HEK293 (cell line): ENCODE results near the gene TNFRSF4.
A peak's percentile ranks its signal among the peaks of the same experiment; 100 is the strongest.

Experiments
- BCL11A ChIP-seq: fragments of 450-650 bp; formaldehyde crosslinking; IDR thresholded peaks from 2 replicates; pipeline ENCODE4 v1.5.1; 2016; ENCODE audit warnings: low read depth, missing biosample characterization, missing genetic modification characterization
- ZBTB1 ChIP-seq: fragments of 450-650 bp; formaldehyde crosslinking; IDR thresholded peaks from 2 replicates; pipeline ENCODE4 v1.5.1; 2016; ENCODE audit warnings: missing biosample characterization, missing genetic modification characterization
- ZFP41 ChIP-seq: fragments of 450-650 bp; formaldehyde crosslinking; IDR thresholded peaks from 2 replicates; pipeline ENCODE4 v1.5.1; 2016; ENCODE audit warnings: missing biosample characterization, missing genetic modification characterization, borderline replicate concordance
- ZNF140 ChIP-seq: fragments of 450-650 bp; formaldehyde crosslinking; IDR thresholded peaks from 2 replicates; pipeline ENCODE4 v1.5.1; 2016; ENCODE audit warnings: missing biosample characterization, missing genetic modification characterization
- ZNF785 ChIP-seq: fragments of 450-650 bp; formaldehyde crosslinking; IDR thresholded peaks from 2 replicates; pipeline ENCODE4 v1.5.1; 2016; ENCODE audit warnings: missing biosample characterization, missing genetic modification characterization
- TF ChIP-seq, protein P1 (sequence below): fragments of 450-650 bp; IDR thresholded peaks from 2 replicates; pipeline ENCODE4 v1.5.1; 2018; ENCODE audit warnings: missing biosample characterization, missing genetic modification characterization
- TF ChIP-seq, protein P2 (sequence below): fragments of 450-650 bp; formaldehyde crosslinking; IDR thresholded peaks from 2 replicates; pipeline ENCODE4 v1.5.1; 2016; ENCODE audit warnings: missing biosample characterization, missing genetic modification characterization

DNA sequence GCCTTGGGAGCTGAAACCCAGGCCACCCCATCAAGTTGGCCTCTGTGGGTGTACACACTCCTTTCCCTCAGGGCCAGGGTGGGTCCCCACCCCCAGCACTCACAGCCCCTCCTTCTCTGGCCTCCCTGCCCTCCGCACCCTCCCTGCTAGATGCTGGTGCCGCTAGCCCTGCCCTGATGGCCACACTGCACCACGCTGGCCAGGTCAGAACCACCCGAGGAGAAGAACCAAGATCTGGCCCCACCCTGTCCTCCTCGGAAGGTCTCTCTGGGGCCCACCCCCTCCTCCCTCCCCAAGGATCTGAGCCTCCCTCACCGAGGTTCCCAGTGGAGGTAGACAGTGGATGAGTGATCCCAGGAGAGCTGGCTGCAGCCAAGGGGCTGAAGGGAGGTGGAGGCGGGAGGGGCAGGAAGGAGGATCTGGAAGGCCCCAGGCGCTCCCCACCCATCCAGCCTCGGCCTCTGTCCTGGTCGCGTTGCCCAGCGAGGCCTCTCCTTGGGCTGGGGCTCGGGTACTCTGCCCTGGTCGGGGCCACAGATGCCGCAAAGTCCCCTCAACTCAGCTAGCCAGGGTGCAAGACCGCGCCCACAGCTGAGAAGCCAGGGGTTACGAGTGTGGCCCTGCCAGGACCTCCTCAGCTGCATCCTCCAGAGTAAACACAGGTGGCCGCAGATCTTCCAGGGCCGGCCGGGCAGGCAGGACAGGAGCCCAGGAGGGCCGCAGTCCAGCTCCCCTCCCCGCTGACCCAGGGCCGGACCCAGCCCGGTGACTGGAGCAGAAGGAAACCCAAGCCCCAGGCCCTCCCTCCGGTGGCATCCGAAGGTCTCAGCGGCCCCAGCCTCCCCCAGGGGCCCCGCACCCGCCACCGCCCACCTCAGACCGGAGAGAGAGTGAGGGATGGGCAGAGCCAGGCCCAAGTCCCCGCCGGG lies 23.3 kb upstream of the TNFRSF4 start:
- no peak for TF ChIP-seq ZNF785 (tag by site-specific recombination)
- TF ChIP-seq ZNF140 (tag by site-specific recombination), result no peak
- TF ChIP-seq BCL11A (tag by site-specific recombination), result 0 out of 2 replicates have a peak, but pooled peaks have one; percentile 9
- TF ChIP-seq, protein P1, sequence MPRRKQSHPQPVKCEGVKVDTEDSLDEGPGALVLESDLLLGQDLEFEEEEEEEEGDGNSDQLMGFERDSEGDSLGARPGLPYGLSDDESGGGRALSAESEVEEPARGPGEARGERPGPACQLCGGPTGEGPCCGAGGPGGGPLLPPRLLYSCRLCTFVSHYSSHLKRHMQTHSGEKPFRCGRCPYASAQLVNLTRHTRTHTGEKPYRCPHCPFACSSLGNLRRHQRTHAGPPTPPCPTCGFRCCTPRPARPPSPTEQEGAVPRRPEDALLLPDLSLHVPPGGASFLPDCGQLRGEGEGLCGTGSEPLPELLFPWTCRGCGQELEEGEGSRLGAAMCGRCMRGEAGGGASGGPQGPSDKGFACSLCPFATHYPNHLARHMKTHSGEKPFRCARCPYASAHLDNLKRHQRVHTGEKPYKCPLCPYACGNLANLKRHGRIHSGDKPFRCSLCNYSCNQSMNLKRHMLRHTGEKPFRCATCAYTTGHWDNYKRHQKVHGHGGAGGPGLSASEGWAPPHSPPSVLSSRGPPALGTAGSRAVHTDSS (tag by site-specific recombination), result no peak
- TF ChIP-seq, protein P2, sequence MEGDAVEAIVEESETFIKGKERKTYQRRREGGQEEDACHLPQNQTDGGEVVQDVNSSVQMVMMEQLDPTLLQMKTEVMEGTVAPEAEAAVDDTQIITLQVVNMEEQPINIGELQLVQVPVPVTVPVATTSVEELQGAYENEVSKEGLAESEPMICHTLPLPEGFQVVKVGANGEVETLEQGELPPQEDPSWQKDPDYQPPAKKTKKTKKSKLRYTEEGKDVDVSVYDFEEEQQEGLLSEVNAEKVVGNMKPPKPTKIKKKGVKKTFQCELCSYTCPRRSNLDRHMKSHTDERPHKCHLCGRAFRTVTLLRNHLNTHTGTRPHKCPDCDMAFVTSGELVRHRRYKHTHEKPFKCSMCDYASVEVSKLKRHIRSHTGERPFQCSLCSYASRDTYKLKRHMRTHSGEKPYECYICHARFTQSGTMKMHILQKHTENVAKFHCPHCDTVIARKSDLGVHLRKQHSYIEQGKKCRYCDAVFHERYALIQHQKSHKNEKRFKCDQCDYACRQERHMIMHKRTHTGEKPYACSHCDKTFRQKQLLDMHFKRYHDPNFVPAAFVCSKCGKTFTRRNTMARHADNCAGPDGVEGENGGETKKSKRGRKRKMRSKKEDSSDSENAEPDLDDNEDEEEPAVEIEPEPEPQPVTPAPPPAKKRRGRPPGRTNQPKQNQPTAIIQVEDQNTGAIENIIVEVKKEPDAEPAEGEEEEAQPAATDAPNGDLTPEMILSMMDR, result no peak
- no peak for TF ChIP-seq ZFP41 (tag by site-specific recombination)
- TF ChIP-seq ZBTB1 (tag by site-specific recombination), result no peak
